Measurements from ENCODE around the gene DICER1.

GRCh38 chr14:95104911-95105310 is 52.4 kb downstream of the DICER1 start:
- TF ChIP-seq RAD21 (conservative IDR thresholded peaks at IDR 0.05) (no peak), CTCF (IDR thresholded peaks at IDR 0.05; ENCODE audit: poor library complexity, severe bottlenecking) (no peak), REST (IDR thresholded peaks at IDR 0.05; ENCODE audit: borderline replicate concordance) (no peak), EP300 (conservative IDR thresholded peaks at IDR 0.05; ENCODE audit: poor library complexity, severe bottlenecking) (no peak), TAF1 (IDR thresholded peaks at IDR 0.05; ENCODE audit: low read depth) (no peak), POLR2AphosphoS5 (IDR thresholded peaks at IDR 0.05) (no peak)

All from neural cell (in vitro differentiated cells).